Right ventricle myocardium inferior (tissue), 1 donor: Measurements from ENCODE around the gene PRSS33. TPM values are rescaled to one million over a fixed set of nuclear protein-coding genes. Genes with fewer than 3 reads are reported as not detected.

ENCODE experiments used
- ATAC-seq: fragments of 200-7000 bp; cut with Tn5 transposase; one replicate; pipeline ENCODE4 v1.9.1; 2020; ENCODE audit warnings: mild to moderate bottlenecking, moderate library complexity
- DNase-seq: peaks from one replicate; pipeline ENCODE4 v3.0.0; 2021; ENCODE audit errors: missing footprints
- intact Hi-C: fragments of 100-400 bp; cut with DNase I; formaldehyde crosslinking; loops from one replicate; pipeline ENCODE4 v1.11.0; 2022
- total RNA-seq: library from RNA; stranded (reverse); fragmentation: NEBNext Ultra II Directional; extraction: Animal tissue kit (Norgen Biotek cat#: 25700); gene quantifications from one replicate; pipeline ENCODE4 v1.2.1, GENCODE V29; 2021
- donor health status: DM: no; HTN: yes; CAD: no; lungs with severe emphysema.

PRSS33 gene
- total RNA-seq, 1 donor from 2014 or later: not detected

DNA sequence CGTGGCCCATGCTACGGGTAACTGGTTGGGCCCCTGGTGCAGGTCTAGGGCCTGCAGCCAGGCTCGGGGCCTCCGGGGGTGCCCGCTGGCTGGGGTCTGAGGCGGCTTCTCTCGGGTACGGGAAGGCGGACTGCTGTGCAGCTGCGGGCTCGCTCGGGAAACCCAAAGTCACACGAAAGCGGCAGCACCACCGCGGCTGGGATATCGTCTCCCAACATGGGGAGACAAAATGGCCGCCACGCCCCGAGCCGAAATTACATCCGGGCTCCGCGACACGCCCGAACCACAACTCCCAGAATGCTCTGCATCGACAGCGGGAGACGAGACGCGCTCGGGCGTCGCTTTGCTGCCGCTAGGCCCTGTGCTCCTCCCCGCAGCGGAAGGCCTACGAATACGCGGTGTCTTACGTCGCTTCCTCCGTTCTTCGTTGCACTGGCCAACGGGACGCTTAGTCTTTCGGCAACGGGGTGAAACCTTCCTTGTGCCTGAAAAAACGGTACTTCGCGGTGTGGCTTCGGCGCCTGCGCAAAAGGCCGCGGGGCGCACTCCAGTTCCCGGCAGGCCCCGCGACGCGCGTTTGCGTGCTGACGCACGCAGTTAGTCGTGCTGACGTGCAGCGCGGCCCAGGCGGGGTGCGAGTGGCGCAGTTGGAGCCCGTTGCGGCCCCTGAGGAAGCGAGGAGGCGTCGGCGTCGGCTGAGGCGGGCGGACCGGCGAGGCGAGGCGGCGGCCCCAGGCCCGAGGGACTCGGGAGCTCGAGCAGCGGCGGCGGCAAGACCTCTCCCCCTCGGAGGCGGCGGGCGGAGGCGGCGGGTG lies 35.1 kb downstream of the PRSS33 start, which contains the start of gene SRRM2:
Gene SRRM2 (plus strand): TSS at position 604 of the 815 bp plus-strand sequence. CDS start 3,727 bp downstream, outside the sequence.
- ATAC-seq (peak; percentile 96), DNase-seq (peak; percentile 98)
- intact Hi-C loops: loop anchor here (1.0 to 2.0 kb wide), 2 partner anchors 25 to 117 kb away; partner anchors contain the start of gene ELOB

DNA sequence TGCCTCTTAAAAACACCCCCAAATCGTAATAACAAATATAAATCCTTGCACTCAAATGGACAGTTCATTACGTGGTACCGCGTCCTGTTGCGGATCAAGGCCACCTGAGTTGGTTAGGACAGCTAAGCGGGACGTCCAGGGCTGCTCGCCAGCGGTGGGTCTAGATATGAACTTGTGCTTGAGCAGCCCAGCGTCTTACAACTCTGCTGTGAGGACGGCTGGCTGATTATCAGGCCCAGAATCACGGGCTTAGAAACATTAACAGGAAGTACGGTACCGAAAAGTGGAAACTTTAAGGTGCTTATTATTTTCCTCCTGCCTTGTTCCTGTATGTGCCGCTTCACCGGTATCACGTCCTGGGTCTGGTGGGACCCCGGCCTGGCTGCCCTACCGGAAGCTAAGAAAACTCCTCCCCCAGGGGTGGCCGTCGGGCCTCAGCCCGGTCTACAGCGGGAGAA lies 35.8 kb downstream of the PRSS33 start:
- ATAC-seq: no peak
- intact Hi-C loops: loop anchor here (1.0 to 2.0 kb wide), 2 partner anchors 26 to 117 kb away; partner anchors contain the start of gene ELOB
- peak; percentile 79 for DNase-seq

DNA sequence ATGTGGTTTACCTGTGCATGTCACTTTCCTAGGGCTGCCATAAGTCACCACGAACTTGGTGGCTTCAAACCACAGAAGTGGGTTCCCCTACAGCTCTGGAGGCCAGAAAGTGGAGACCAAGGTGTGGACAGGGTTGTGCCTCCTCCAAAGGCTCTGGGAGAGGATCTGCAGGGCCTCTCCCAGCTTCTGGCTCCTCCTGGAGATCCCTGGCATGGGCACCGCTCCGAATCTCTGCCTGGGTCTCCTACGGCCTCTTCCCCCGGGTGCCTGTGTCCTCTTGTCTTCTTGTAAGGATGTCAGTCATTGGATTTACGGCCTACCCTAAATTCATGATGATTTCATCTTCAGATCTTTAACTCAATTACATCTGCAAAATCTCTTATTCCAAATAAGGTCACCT lies 37.4 kb downstream of the PRSS33 start:
- intact Hi-C loops: no loop called here
- ATAC-seq (no peak), DNase-seq (no peak)

DNA sequence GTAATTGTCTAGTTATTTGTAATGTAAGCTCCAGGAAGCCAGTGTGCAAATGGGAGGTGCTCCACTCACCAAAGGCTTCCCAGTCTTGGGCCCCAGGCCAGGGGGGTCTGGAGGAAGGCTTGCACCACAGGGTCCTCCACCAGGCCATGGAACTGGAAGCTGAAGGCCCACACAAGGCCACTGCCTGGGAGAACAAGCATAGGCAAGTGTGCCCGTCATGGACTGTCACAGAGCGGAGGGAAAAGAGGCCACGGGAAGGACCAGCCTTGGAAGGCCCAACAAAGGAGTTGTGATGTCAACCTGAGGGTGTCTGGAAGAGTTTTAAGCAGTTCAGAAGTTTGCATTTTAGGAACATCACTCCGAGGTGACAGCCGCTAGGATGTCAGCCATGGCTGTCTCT lies 37.9 kb downstream of the PRSS33 start:
- intact Hi-C loops: no loop called here
- no peak for ATAC-seq
- no peak for DNase-seq

DNA sequence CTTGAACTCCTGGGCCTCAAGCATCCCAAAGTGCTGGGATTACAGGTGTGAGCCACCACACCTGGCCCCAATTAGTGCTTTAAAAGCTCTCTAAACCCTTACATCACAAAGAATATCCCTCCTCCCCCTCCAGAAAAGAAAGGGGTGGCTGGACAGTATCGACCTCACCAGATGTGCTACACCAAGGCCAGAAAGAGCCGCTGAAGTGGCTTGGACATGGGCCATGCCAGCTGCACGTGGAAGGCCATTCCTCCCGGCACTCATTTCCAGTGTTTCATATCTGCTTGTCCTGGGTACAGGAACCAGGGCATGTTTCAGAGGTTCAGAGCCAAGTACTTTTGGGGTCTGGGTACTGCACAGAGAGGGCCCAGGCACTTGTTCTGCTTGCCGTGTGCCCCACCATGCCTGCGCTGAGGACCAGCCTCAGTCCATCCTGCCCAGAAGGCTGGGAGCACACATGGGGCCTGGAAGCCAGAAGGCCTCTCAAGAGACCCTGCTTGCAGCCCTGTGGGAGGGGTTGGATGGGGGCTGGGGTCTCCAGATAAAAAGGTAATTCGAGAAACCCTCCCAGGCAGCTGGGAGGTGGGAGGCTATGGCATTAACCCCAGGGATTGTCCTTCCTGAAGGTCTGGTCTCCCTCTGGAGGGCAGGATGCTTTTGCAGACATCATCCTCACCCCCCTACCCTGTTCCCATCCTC lies 38.5 kb downstream of the PRSS33 start:
- ATAC-seq: no peak
- intact Hi-C loops: no loop called here
- DNase-seq: no peak

DNA sequence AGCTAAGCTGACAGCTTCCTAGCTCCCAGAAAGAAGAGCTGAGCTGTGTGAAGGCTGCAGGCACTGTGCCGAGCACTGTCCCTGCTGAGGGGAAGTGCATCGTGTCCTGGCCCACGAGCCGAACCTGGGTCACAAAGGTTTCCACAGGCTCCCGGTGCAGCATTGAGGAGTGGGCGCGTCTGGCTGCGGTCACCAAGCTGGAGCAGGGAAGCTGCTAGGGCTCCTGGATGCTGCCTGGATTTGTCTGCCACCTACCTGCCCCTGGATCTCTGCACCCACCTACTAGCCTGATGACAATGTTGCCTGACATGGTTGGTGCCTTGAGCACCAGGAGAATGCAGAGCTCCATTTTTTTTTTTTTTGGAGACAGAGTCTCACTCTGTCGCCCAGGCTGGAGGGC lies 41.4 kb downstream of the PRSS33 start:
- intact Hi-C loops: no loop called here
- ATAC-seq (no peak), DNase-seq (no peak)

DNA sequence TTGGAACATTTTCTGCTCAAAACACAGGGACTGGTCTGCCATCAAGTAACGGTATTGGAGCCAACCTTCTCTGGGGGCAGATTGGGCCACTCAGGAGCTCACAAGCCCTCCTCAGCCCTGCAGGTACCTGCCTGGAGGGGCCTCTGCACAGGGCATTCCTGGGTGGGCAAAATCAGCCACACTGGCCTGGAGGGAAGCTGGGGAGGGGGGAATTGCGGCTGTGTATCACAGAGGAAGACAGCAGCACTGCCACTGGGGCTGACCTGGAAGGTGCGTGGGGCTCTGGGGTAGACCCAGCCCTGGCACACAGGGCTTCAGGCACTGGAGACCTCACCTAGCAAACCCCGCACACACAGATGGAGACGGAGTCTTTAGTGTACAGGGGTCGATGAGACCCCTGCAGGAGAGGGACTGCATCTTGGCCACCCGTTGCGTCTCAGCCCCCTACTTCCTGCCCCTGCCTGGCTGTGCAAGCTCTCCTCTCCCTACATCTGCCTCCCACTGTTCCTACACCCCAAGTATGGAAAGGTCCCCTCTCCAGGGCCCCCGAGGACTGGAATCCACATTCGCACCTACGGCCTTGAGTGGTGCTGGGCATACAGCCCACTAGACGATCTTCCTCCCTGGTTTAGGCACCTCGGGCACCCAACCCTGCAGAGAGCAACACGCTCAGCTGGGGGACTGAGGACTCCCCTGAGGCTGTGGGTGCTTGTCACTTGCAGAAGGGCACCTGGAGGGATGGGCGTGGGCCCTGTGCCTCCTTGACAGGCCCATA lies 42.1 kb downstream of the PRSS33 start:
- DNase-seq: no peak
- intact Hi-C loops: no loop called here
- ATAC-seq: no peak

DNA sequence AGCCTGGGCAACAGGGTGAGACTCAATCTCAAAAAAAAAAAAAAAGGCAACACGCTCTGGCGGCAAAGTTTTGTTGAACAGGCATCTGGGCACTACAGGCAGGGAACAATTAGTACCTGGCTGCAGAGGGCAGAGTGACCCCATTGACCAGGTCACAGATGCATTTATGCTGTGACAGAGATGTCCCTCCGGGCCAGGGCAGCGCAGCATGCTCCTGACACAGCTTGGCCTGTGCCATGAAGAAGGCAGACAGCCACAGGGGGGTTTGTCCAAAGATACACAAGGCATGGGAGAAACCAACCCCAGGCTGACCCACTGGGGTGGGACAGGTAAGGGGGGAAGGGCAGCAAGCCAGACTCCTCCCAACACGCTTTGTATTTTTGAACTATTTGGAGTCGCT lies 42.6 kb downstream of the PRSS33 start:
- DNase-seq (no peak), ATAC-seq (no peak)
- intact Hi-C loops: no loop called here

DNA sequence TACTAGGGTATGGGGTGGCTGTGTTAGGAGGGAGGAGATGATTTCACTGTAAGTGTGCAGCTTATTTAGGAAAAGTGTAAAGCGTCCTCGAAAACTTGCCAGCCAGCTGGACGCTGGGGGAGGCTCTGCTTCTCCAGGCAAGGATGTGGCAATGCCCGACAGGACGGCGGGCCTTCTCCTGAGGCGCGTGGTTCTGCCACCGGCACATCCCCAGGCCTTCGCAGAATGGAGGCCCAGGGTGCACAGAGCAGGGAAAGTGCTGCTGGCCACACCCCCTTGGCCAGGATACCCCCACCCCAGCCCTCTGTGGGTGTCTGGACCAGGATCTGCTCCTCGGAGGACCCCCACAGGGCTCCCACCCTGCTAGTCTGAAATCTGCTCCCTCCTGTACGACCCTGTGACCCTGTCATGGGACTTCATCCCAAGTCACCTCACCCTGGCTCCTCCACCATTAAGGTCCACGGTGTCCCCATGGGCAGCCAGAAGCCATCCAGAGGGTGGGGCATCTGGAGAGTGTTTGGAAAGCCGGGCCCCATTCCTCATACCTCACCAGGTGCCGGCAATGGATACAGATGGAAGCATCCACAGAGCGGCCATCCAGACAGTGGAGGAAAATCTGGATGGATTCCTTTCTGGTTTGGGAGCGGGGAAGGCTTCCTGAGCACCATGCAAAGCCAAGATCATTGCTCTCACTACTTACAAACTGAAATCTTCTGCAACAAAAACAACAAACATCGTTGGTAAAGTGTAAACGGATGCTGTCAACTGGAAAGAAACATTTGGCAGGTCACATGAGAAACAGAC lies 44.2 kb downstream of the PRSS33 start:
- DNase-seq (no peak), ATAC-seq (no peak)
- intact Hi-C loops: no loop called here

DNA sequence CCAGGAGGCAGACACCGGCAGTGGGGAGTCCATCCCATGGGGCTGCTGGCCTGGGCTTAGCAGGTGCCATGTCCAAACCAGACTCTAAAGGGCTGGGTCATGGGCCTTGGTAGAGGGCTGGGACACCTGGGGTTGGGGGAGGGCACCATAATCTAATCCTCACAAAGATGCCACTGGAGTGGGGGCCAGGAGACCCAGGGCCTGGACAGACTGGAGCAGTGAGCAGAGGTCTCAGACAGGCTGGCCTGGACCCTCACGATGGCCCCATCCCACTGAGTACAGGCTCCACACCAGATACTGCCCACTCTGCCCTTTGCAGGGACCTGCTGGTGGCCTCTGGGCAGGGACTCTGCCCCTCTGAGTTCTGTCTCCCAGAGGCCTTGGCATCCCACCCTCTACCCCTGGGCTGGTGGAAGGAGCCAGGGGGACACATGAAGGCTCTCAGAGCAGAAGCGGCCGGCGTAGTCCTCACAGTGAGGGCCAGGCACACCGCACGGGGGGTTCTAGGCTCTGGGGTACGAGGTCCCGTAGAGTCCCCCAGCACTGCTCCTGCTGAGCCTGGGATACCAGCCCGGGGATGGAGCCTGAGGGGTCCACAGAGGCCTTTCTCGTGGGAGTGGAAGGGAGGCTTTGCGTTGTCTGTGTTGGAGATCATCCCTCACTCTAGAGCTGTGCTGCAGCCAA lies 44.9 kb downstream of the PRSS33 start:
- ATAC-seq: no peak
- intact Hi-C loops: no loop called here
- no peak for DNase-seq

DNA sequence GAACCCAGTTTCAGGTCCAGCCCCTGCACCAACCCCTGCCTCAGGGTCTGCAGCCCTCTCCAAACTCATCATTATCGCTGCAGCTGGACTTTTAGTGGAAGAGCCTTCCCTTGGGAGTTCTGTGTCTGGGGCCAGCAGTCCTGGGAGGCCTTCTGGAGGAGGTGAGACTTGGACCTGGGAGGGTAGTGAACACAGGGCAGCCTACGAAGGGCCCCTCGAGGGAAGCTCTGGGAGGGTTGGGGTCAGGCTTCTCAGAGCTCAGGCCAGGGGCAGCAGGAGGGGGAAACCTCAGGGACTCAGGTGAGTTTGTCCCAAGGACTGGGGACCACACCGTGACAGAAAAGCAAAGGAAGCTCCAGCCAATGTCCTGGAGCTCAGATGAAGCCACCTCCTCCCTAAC lies 46.2 kb downstream of the PRSS33 start:
- no peak for DNase-seq
- intact Hi-C loops: no loop called here
- no peak for ATAC-seq

DNA sequence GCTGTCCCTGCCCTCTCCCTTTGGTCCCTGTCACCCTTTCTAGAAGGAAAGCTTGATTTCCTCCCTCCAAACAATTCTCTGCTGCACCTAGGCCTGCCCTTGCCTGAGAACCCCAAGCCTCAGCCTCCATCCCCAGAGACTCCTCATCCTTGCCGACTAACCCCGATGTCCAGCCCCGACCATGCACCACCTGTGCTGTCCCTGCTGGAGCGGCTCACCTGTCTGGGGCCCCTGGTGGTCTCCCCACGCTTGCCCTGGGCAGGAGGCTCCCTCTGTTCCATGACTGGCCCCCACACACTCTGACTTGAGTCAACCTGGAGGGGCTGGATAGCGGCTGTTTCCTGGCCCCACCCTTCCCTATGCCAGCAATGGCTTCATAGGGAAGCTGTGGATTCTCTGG lies 46.9 kb downstream of the PRSS33 start:
- no peak for DNase-seq
- ATAC-seq: no peak
- intact Hi-C loops: no loop called here

DNA sequence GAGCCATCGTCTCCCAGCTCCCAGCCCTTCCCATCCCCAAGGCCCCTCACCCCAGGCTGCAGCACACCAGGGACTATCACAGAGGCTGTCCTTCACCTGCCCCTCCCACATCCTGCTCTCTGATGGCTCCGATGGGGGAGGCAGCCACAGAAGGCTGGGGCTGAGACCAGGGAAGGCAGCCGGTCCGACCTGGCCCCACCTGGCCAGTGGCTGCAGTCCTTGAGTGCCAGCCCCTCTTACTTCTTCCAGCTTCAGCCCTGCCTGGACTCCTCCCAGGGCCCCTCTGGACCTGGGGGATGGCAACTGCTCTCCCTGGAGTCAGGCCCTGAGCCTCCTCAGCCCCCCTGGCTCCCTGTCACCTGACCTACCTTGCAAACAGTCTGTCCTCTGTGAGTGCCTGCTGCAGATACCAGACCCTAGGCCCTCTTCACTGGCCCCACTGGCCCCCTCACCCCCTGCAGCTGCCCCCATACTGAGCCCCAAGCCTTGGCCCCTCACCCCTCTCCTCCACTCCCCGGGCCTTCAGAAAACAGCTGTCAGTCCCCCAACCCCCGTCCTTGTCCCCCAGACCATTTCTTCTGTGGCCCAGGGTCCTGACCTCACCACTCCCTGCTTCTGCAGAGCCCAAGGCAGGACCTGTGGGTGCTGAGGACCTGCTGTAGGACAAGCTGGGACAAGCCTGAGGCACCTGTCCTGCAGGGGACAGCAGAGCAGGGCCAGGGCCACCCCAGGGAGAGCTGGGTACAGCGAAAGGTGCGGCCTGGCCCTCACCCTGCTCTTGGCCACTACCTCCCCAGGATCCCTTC lies 47.5 kb downstream of the PRSS33 start:
- intact Hi-C loops: no loop called here
- DNase-seq: no peak
- ATAC-seq: no peak

DNA sequence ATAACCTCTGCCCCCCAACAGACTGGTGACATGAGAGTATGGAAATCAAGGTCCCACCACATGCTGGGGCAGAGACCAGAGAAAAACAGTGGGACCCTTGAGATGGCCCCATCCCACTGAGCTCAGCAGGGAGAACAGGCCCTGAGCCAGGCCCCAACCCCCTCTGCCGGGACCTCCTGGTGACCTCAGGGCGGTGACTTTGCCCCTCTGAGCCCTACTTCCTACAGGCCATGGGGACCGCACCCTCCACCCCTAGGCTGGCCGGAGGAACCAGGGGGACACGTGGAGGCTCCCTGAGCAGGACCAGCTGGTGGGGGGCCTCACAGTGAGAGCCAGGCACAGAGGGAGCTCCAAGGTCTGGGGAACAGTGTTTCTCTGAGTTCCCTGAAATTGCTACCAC lies 48.7 kb downstream of the PRSS33 start:
- intact Hi-C loops: no loop called here
- ATAC-seq (no peak), DNase-seq (no peak)

DNA sequence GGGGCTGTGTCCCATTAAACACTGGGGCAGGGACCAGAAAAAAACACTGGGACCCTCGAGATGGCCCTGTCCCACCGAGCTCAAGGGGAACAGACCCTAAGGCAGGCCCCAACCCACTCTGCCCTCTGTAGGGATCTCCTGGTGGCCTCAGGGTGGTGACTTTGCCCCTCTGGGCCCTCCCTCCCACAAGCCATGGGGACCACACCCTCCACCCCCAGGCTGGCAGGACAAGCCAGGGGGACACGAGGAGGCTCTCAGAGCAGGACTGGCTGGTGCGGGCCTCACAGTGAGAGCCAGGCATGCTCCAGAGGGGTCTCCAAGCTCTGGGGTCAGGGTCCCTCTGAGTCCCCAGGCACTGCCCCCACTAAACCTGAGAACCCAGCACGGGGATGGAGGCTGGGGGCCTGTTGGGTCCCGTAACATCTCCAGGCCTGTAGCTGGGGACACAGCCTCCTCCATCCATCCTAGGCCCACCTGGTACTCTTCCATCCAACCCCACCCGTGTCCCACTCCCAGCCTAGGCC lies 49.4 kb downstream of the PRSS33 start:
- no peak for ATAC-seq
- intact Hi-C loops: no loop called here
- no peak for DNase-seq

DNA sequence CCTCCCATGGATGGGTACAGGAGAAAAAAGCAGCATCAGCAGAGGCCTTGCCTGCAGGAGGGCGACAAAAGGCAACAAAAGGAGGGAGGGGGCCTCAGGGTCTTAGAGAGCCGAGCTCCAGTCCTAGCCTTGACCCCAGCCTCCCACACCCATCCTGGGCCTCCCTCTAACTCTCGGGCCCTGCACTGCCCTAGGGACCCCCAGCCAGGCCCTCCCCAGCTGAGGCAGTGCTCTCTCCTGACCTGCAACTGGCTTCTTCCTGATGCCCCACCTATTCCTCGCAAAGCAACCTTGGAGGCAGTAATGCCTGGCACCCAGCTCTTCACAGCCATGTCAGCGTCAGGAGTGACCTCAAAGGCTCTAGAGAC lies 50.1 kb downstream of the PRSS33 start:
- DNase-seq: no peak
- intact Hi-C loops: no loop called here
- no peak for ATAC-seq
